Right lobe of liver (tissue), 6 donors: ENCODE results near the gene SH3RF3. TPM values are rescaled to one million over a fixed set of nuclear protein-coding genes. Genes with fewer than 3 reads are reported as not detected.

Experiments
- ATAC-seq, 4 donors: fragments of 200-7000 bp; cut with Tn5 transposase; one replicate each; pipeline ENCODE4 v1.9.1; 2020; ENCODE audit warnings: mild to moderate bottlenecking in 4 of 4, moderate library complexity in 4 of 4
- DNase-seq, 3 donors: peaks; one replicate each; pipeline ENCODE4 v3.0.0-alpha.2; 2020
- H3K27ac ChIP-seq, 3 donors: fragments of 200-600 bp; one replicate each; pipeline ENCODE4 v1.8.0; 2022
- H3K27me3 ChIP-seq, 2 donors: fragments of 200-600 bp; one replicate each; pipeline ENCODE4 v1.8.0; 2022
- H3K36me3 ChIP-seq, 4 donors: fragments of 200-600 bp; sonication (generic) in 1 of 4; one replicate each; pipeline versions ENCODE4 v1.5.1 to v1.8.0; 2017 to 2022; ENCODE audit warnings: control low read depth in 1 of 4
- H3K4me1 ChIP-seq, 4 donors: fragments of 200-600 bp; sonication (generic) in 1 of 4; one replicate each; pipeline versions ENCODE4 v1.5.1 to v1.8.0; 2017 to 2022; ENCODE audit warnings: control low read depth in 1 of 4
- H3K4me3 ChIP-seq, 3 donors: fragments of 200-600 bp; one replicate each; pipeline ENCODE4 v1.8.0; 2022
- H3K9me3 ChIP-seq, 4 donors: fragments of 200-600 bp; sonication (generic) in 1 of 4; one replicate each; pipeline versions ENCODE4 v1.5.1 to v1.8.0; 2017 to 2022; ENCODE audit warnings: control low read depth in 1 of 4
- CTCF ChIP-seq, 4 donors: fragments of 200-600 bp in 3 of 4; fragments of 450-650 bp in 1 of 4; IDR thresholded peaks; one replicate each; pipeline versions ENCODE4 v1.5.1 to v1.8.0; 2016 to 2022; ENCODE audit warnings: antibody characterized with exemption in 4 of 4, mild to moderate bottlenecking in 2 of 4
- POLR2A ChIP-seq: fragments of 450-650 bp; IDR thresholded peaks from one replicate; pipeline ENCODE4 v1.6.1; 2017; ENCODE audit warnings: antibody characterized with exemption, mild to moderate bottlenecking
- WGBS: methylation state at CpG from one replicate; pipeline ENCODE4 v1.1.6; 2018; ENCODE audit warnings: low coverage, low lambda C conversion rate; ENCODE audit not compliant: insufficient coverage; ENCODE audit errors: missing lambda C conversion rate; 5-methylcytosine and 5-hydroxymethylcytosine counted together
- intact Hi-C, 2 donors: fragments of 100-400 bp; cut with DNase I; formaldehyde crosslinking; loops; one replicate each; pipeline versions ENCODE4 v1.11.2 to v1.14.1; 2022
- total RNA-seq, 6 experiments: library from RNA; depleted of rRNA in 2 of 6; stranded (reverse); fragments of >200 nt in 2 of 6; fragmentation: NEBNext Ultra II Directional in 3 of 6; extraction: Animal tissue kit (Norgen Biotek cat#: 25700) in 3 of 6; gene quantifications; one replicate each; pipeline versions ENCODE4 v1.1.0 to v1.2.4, GENCODE V29; 2016 to 2023
- donor health status: DM: no; HTN: yes; CAD: no.
- donor health status: DM: no; HTN: no; CAD: no.
- donor health status: DM: no; HTN: no; CAD: no.
- donor health status: DM: no; HTN: yes; CAD: no.
- donor health status: DM: no; HTN: yes; CAD: no.

Gene SH3RF3
- total RNA-seq, 6 experiments from 2014 or later = 0.68 to 1.6 (median 1.2) TPM

- no peaks in the 10 kb centered on the region for H3K36me3 ChIP-seq
- H3K4me1 ChIP-seq = no peaks in the 10 kb centered on the region
- no peak for ATAC-seq
- 68% methylated on average over 4 of the region's 4 CpGs for WGBS
- no peak for DNase-seq
- no peak overlapping the region for H3K4me3 ChIP-seq
- no peaks in the 10 kb centered on the region for H3K9me3 ChIP-seq
- no peak overlapping the region for H3K27ac ChIP-seq
- no peaks in the 10 kb centered on the region for H3K27me3 ChIP-seq
- TF ChIP-seq CTCF (IDR thresholded peaks at IDR 0.05) = no peak
- TF ChIP-seq POLR2A = no peak
- intact Hi-C loops = no loop called here
Observed at GRCh38 chr2:109364217-109364616, 235.2 kb downstream of the SH3RF3 start.

DNA sequence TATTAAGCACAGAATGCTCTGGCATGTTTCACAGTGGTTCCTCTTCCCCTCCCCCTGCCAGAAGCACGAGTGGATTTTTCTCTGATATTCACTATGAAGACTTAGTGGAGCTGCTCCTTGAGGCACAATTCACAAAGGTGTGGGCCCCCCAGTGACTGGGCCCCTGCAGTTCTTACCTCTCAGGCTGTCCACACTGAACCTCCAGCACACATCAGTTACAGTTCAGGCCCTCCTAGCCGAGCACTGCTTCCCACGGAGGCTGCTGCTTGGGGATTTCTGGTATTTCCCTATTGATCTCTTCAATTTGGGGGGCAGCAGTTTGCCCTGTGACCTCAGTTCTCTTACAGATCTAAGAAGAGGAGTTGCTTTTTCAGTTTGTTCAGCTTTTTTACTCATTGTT lies 236.1 kb downstream of the SH3RF3 start:
- DNase-seq = peak in 1 of 3 donors; percentile 15
- no CpG with 5 or more reads among the region's 3 CpGs for WGBS

DNA sequence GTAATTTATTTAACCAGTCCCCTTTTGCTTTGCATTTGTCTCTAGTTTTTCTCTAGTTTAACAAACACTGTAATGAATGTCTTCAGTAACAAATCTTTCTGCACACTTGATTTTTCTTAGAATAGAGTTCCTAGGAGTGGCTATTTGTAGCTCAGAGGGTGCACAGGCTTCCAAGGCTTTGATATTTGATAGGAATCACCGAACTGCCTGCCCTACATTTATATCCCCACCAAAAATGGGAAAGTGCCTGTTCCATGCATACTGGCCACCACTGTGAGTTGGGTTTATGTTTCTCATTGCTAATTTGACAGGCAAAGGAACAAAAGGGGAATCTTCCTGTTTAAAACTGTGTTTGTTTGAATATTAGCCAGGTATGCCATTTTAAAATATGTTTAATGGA lies 238.7 kb downstream of the SH3RF3 start:
- Histone ChIP-seq H3K4me3 (no peak overlapping the region), H3K27ac (no peak overlapping the region), H3K9me3 (no peaks in the 10 kb centered on the region), H3K36me3 (no peaks in the 10 kb centered on the region), H3K4me1 (no peaks in the 10 kb centered on the region), H3K27me3 (no peaks in the 10 kb centered on the region)
- DNase-seq (peak in 1 of 3 donors; percentile 5), ATAC-seq (no peak)
- 87% methylated on average over 1 of the region's 1 CpG for WGBS
- intact Hi-C loops = no loop called here
- TF ChIP-seq CTCF (IDR thresholded peaks at IDR 0.05) (no peak), POLR2A (no peak)

More for the DNA sequence above, 236.1 kb downstream of the SH3RF3 start:
- ATAC-seq = no peak
- Histone ChIP-seq H3K36me3 (no peaks in the 10 kb centered on the region), H3K27ac (no peak overlapping the region), H3K27me3 (no peaks in the 10 kb centered on the region), H3K4me1 (no peaks in the 10 kb centered on the region), H3K4me3 (no peak overlapping the region), H3K9me3 (no peaks in the 10 kb centered on the region)
- TF ChIP-seq CTCF (IDR thresholded peaks at IDR 0.05) (no peak), POLR2A (no peak)
- intact Hi-C loops = no loop called here

DNA sequence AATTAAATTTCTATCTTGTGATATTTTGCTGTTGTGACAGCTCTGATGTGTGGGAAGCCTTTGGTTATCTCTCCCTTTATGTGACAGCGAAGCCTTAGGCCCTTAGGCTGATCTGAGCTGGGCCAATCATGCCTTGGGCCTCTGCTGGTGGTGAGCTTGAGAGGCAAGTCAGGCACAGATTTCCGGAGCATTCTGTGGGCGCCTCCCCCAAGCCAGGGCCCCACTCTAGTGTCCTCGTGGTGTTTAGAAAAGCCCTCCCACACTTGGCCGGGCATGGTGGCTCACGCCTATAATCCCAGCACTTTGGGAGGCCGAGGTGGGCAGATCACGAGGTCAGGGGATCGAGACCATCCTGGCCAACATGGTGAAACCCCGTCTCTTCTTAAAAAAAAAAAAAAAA lies 239.8 kb downstream of the SH3RF3 start:
- DNase-seq = peak in 1 of 3 donors; percentile 37
- 80% methylated on average over 10 of the region's 10 CpGs for WGBS

More for the DNA sequence above, 239.8 kb downstream of the SH3RF3 start:
- H3K27me3 ChIP-seq = no peaks in the 10 kb centered on the region
- no peak overlapping the region for H3K27ac ChIP-seq
- intact Hi-C loops = no loop called here
- no peaks in the 10 kb centered on the region for H3K9me3 ChIP-seq
- no peak overlapping the region for H3K4me3 ChIP-seq
- H3K4me1 ChIP-seq = no peaks in the 10 kb centered on the region
- no peak for ATAC-seq
- H3K36me3 ChIP-seq = no peaks in the 10 kb centered on the region
- TF ChIP-seq CTCF (IDR thresholded peaks at IDR 0.05) (no peak), POLR2A (no peak)
